Prostate gland (tissue), 2 donors: ENCODE data around the gene MAP3K6.

Experiments
- CTCF ChIP-seq, 4 experiments: fragments of 200-600 bp in 2 of 4; fragments of 450-650 bp in 2 of 4; sonication (generic) in 2 of 4; IDR thresholded peaks; 1 replicate in 3 of 4; 2 replicates in 1 of 4; pipeline ENCODE4 v1.5.1; 2016 to 2019; ENCODE audit warnings: antibody characterized with exemption in 4 of 4, mild to moderate bottlenecking in 2 of 4, moderate library complexity in 2 of 4
- POLR2A ChIP-seq: fragments of 450-650 bp; IDR thresholded peaks from one replicate; pipeline ENCODE4 v1.6.1; 2016; ENCODE audit warnings: antibody characterized with exemption, mild to moderate bottlenecking
- POLR2AphosphoS5 ChIP-seq: sonication (generic); formaldehyde crosslinking; IDR thresholded peaks from one replicate; pipeline ENCODE4 v1.6.1; 2017; ENCODE audit warnings: antibody characterized with exemption

GRCh38 chr1:27357281-27358037, 9.3 kb downstream of the MAP3K6 start:
- TF ChIP-seq CTCF (IDR thresholded peaks at IDR 0.05) (peak; percentile 97 to 99 (median 98)), POLR2AphosphoS5 (peak; percentile 77), POLR2A (no peak)
